BLaER1 treated with 17β-estradiol and CSF1 and Interleukin-3, amounts not matched to agents 10 nM and 100 nM (cell line): ENCODE data around the gene PLIN4.
A peak's percentile ranks its signal among the peaks of the same experiment; 100 is the strongest.

Experiments used
- H3K27ac ChIP-seq, 11 experiments: shearing (Covaris generic); formaldehyde crosslinking; 2 replicates each; pipeline ENCODE4 v1.8.1; 2022
- H3K27me3 ChIP-seq, 11 experiments: shearing (Covaris generic); formaldehyde crosslinking; 2 replicates each; pipeline ENCODE4 v1.8.1; 2022
- H3K36me3 ChIP-seq, 11 experiments: shearing (Covaris generic); formaldehyde crosslinking; 2 replicates each; pipeline ENCODE4 v1.8.1; 2022
- H3K4me1 ChIP-seq, 10 experiments: shearing (Covaris generic); formaldehyde crosslinking; 2 replicates each; pipeline ENCODE4 v1.8.1; 2022
- H3K4me2 ChIP-seq, 11 experiments: shearing (Covaris generic); formaldehyde crosslinking; 2 replicates each; pipeline ENCODE4 v1.8.1; 2022
- H3K4me3 ChIP-seq, 10 experiments: shearing (Covaris generic); formaldehyde crosslinking; 2 replicates each; pipeline ENCODE4 v1.8.1; 2022
- H3K9ac ChIP-seq, 11 experiments: shearing (Covaris generic); formaldehyde crosslinking; 2 replicates each; pipeline ENCODE4 v1.8.1; 2022
- H3K9me3 ChIP-seq, 11 experiments: shearing (Covaris generic); formaldehyde crosslinking; replicated peaks in 1 of 11; 2 replicates each; pipeline ENCODE4 v1.8.1; 2022
- H4K20me1 ChIP-seq, 11 experiments: shearing (Covaris generic); formaldehyde crosslinking; 2 replicates each; pipeline ENCODE4 v1.8.1; 2022
- Cebpa-rat ChIP-seq, 11 experiments: shearing (Covaris generic); IDR thresholded peaks; 2 replicates each; pipeline ENCODE4 v1.8.1; 2022

The PLIN4 gene

DNA sequence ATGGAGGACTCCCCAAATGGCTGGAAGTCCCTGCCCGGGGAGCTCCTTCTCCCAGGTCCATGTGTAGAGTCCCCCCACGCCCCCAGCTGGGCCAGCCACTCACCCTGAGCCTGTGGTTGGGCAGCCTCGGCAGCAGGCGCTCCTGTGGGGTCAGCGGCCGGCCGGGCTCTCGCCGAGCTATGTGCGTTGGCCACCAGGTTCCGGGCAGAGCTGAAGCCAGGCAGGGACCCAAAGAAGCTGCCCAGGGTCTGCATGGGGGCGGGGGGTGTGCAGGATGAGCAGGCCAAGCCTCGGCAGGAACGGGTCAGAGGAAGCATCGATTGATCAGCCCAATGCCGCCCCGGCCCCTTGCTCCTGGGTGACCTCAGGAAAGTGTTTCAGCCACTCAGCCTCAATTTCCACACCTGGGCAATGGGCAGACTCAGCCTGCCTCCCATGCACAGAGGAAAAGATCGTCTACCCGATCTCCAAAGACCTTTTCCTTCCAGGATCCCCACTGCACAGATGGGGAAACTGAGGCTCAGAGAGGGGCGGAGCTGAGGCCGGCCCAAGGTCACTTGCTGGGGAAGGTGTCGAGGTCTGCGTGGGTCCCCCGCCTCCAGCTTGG lies 732 bp downstream of the PLIN4 start:
- Histone ChIP-seq H3K36me3 (no peaks in the 10 kb centered on the region), H3K9ac (peak overlapping the region in 3 of 11 experiments; percentile 8 to 51 (median 35); a peak in 2 of 22 replicates), H3K27ac (no peak overlapping the region; a peak in 1 of 22 replicates), H3K4me2 (peak overlapping the region in 5 of 11 experiments; percentile 32 to 52 (median 49); a peak in 7 of 22 replicates), H3K4me1 (peaks cover 0 to 40% (median 24%) of the 10 kb centered on the region in 10 experiments; a peak in 17 of 20 replicates), H3K9me3 (no peaks in the 10 kb centered on the region), H3K27me3 (no peaks in the 10 kb centered on the region), H3K4me3 (no peak overlapping the region), H4K20me1 (no peaks in the 10 kb centered on the region; a peak in 2 of 22 replicates)
- no peak for TF ChIP-seq Cebpa-rat (IDR thresholded peaks at IDR 0.05)

DNA sequence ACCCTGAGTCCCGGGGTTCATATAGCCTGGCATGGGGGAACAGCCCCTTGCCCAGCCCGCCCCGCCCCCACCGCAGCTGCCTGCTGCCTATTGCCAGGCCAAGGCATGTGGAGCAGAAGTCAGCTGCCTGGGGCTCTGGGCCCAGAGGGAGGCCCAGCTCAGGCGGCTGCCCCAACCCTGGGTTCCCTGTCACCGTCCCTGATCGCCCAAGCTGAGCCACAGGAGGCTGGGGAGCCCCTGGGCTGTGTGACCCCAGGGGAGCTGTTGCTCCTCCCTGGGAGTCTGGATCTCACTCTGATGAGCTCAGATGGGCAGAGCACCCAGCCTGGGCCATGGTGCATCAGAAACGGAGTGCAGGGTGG lies 1.4 kb downstream of the PLIN4 start:
- H3K9ac ChIP-seq, result peak overlapping the region in 5 of 11 experiments; percentile 8 to 59 (median 46); a peak in 7 of 22 replicates

GRCh38 chr19:4516199-4516938 lies 1.9 kb downstream of the PLIN4 start:
- Histone ChIP-seq H3K4me2 (peak overlapping the region in 3 of 11 experiments; percentile 24 to 36 (median 32); a peak in 4 of 22 replicates), H4K20me1 (no peaks in the 10 kb centered on the region; a peak in 2 of 22 replicates), H3K36me3 (no peaks in the 10 kb centered on the region), H3K9ac (peak overlapping the region in 2 of 11 experiments; percentile 28 to 51; a peak in 2 of 22 replicates), H3K9me3 (no peaks in the 10 kb centered on the region), H3K27me3 (no peaks in the 10 kb centered on the region), H3K27ac (no peak overlapping the region; a peak in 1 of 22 replicates), H3K4me1 (peaks cover 0 to 31% (median 14%) of the 10 kb centered on the region in 10 experiments; a peak in 16 of 20 replicates), H3K4me3 (no peak overlapping the region)
- TF ChIP-seq Cebpa-rat (IDR thresholded peaks at IDR 0.05), result peak in 1 of 11 experiments; percentile 29; a peak in 1 of 22 replicates

More for the DNA sequence above, 1.4 kb downstream of the PLIN4 start:
- H3K4me3 ChIP-seq, result no peak overlapping the region
- no peak overlapping the region; a peak in 2 of 22 replicates for H3K27ac ChIP-seq
- H3K36me3 ChIP-seq, result no peaks in the 10 kb centered on the region
- peak overlapping the region in 5 of 11 experiments; percentile 32 to 52 (median 49); a peak in 9 of 22 replicates for H3K4me2 ChIP-seq
- TF ChIP-seq Cebpa-rat (IDR thresholded peaks at IDR 0.05), result no peak
- H3K9me3 ChIP-seq, result no peaks in the 10 kb centered on the region
- H4K20me1 ChIP-seq, result no peaks in the 10 kb centered on the region; a peak in 2 of 22 replicates
- H3K27me3 ChIP-seq, result no peaks in the 10 kb centered on the region
- H3K4me1 ChIP-seq, result peaks cover 0 to 36% (median 19%) of the 10 kb centered on the region in 10 experiments; a peak in 17 of 20 replicates

DNA sequence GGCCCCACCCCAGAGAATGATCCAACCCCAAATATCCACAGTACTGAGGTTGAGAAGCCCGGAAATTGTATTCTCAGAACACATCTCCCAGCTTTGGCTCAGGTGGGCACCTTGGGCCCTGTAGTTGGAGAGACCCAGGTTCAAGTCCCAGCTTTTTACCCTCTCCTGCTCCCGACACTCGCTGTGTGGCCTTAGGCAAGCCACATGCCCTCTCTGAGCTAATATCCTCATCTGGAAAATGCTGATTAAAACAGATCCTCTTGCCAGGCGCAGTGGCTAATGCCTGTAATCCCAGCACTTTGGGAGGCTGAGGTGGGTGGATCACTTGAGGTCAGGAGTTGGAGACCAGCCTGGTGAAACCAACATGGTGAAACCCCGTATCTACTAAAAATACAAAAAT lies 2.6 kb downstream of the PLIN4 start:
- no peak for TF ChIP-seq Cebpa-rat (IDR thresholded peaks at IDR 0.05)

DNA sequence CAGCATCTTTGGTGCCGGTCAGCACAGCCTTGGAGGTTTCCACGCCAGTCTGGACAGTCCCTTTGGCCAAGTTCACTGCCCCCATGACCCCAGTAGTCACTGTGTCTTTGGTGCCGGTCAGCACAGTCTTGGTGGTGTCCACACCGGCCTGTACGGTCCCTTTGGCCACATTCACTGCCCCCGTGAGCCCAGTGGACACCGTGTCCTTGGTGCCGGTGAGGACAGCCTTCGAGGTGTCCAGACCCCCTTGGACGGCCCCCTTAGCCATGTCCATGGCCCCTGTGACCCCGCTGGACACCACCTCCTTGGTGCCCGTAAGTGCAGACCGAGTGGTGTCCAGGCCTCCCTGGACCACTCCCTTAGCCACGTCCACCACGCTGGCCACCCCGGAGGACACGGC lies 5.0 kb downstream of the PLIN4 start:
- H3K4me3 ChIP-seq, result no peak overlapping the region
- no peaks in the 10 kb centered on the region for H3K27me3 ChIP-seq
- peaks cover 0 to 3% (median 0%) of the 10 kb centered on the region in 11 experiments; a peak in 1 of 22 replicates for H3K36me3 ChIP-seq
- H3K27ac ChIP-seq, result no peak overlapping the region
- H3K9ac ChIP-seq, result no peak overlapping the region
- TF ChIP-seq Cebpa-rat (IDR thresholded peaks at IDR 0.05), result no peak
- H3K9me3 ChIP-seq, result no peaks in the 10 kb centered on the region; a peak in 1 of 22 replicates
- H3K4me2 ChIP-seq, result no peak overlapping the region
- H3K4me1 ChIP-seq, result peaks cover 0 to 18% (median 13%) of the 10 kb centered on the region in 10 experiments; a peak in 12 of 20 replicates
- H4K20me1 ChIP-seq, result no peaks in the 10 kb centered on the region; a peak in 2 of 22 replicates

More for the DNA sequence above, 2.6 kb downstream of the PLIN4 start:
- Histone ChIP-seq H3K36me3 (no peaks in the 10 kb centered on the region), H3K4me2 (no peak overlapping the region), H3K9ac (no peak overlapping the region), H4K20me1 (no peaks in the 10 kb centered on the region; a peak in 2 of 22 replicates), H3K4me3 (no peak overlapping the region), H3K4me1 (peaks cover 0 to 26% (median 13%) of the 10 kb centered on the region in 10 experiments; a peak in 12 of 20 replicates), H3K27ac (no peak overlapping the region), H3K27me3 (no peaks in the 10 kb centered on the region), H3K9me3 (no peaks in the 10 kb centered on the region)

DNA sequence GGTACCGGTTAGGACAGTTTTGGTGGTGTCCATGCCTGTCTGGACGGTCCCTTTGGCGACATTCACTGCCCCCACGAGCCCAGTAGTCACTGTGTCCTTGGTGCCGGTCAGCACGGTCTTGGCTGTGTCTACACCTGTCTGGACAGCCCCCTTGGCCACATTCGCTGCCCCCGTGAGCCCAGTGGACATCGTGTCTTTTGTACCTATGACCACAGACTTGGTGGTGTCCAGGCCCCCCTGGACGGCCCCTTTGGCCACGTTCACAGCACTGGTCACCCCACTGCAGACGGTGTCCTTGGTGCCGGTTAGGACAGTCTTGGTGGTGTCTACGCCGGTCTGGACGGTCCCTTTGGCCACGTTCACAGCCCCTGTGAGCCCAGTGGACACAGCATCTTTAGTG lies 6.2 kb downstream of the PLIN4 start:
- H3K27ac ChIP-seq, result no peak overlapping the region
- no peaks in the 10 kb centered on the region; a peak in 1 of 22 replicates for H3K9me3 ChIP-seq
- H4K20me1 ChIP-seq, result no peaks in the 10 kb centered on the region; a peak in 2 of 22 replicates
- no peak overlapping the region for H3K4me2 ChIP-seq
- no peak for TF ChIP-seq Cebpa-rat (IDR thresholded peaks at IDR 0.05)
- peaks cover 4 to 20% (median 9%) of the 10 kb centered on the region in 10 experiments; a peak in 19 of 20 replicates for H3K4me1 ChIP-seq
- H3K27me3 ChIP-seq, result no peaks in the 10 kb centered on the region
- no peak overlapping the region for H3K4me3 ChIP-seq
- no peak overlapping the region for H3K9ac ChIP-seq
- peaks cover 0 to 8% (median 0%) of the 10 kb centered on the region in 11 experiments; a peak in 3 of 22 replicates for H3K36me3 ChIP-seq

DNA sequence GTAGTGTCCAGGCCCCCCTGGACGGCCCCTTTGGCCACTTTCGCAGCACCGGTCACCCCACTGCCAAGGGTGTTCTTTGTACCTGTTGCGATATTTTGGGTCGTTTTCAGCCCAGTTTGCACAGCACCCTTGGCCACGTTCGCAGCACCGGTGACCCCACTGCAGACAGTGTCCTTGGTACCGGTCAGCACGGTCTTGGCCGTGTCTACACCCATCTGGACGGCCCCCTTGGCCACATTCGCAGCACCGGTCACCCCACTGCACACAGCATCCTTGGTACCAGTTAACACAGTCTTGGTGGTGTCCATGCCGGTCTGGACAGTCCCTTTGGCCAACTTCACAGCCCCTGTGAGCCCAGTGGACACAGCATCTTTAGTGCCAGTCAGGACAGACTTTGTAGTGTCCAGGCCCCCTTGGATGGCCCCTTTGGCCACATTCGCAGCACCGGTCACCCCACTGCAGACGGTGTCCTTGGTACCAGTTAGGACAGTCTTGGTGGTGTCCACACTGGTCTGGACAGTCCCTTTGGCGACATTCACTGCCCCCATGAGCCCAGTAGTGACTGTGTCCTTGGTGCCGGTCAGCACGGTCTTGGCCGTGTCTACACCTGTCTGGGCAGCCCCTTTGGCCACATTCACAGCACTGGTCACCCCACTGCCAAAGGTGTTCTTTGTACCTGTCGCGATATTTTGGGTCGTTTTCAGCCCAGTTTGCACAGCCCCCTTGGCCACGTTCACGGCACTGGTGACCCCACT lies 6.8 kb downstream of the PLIN4 start:
- no peak for TF ChIP-seq Cebpa-rat (IDR thresholded peaks at IDR 0.05)
- H3K4me1 ChIP-seq, result peaks cover 3 to 26% (median 10%) of the 10 kb centered on the region in 10 experiments
- H3K27me3 ChIP-seq, result no peaks in the 10 kb centered on the region
- H3K9ac ChIP-seq, result no peak overlapping the region
- no peak overlapping the region for H3K4me2 ChIP-seq
- H4K20me1 ChIP-seq, result no peaks in the 10 kb centered on the region; a peak in 1 of 22 replicates
- peaks cover 0 to 13% (median 0%) of the 10 kb centered on the region in 11 experiments; a peak in 4 of 22 replicates for H3K36me3 ChIP-seq
- H3K27ac ChIP-seq, result no peak overlapping the region
- H3K4me3 ChIP-seq, result no peak overlapping the region
- no peaks in the 10 kb centered on the region; a peak in 1 of 22 replicates for H3K9me3 ChIP-seq

DNA sequence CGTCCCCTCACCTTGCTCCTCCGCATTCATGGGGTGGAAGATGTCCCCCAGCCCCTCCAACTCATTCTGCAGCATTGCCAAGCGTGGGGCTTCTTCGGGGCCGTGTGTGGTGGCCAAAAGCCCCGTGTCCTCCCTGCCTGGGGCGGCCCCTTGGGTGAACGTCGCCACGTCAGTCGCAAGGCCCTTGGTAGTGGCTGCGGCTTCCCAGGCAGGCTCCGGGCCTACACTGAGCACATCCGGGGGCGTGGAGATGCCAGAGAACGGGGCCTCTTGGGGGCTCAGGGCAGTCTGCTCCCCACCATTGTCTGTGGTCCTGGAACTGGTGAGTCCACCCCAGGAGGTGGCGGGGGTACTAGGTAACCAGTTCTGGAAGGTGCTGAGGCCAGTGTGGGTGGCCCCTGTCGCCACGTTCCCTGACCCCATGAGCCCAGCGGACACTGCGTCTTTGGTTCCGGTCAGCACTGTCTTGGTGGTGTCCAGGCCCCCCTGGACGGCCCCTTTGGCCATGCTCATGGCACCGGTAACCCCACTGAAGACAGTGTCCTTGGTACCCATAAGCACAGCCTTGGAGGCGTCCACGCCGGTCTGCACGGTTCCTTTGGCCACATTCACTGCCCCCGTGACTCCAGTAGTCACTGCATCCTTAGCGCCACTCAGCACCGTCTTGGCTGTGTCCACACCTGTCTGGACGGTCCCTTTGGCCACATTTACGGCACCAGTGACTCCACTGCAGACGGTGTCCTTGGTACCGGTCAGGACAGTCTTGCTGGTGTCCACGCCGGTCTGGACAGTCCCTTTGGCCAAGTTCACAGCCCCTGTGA lies 7.6 kb downstream of the PLIN4 start:
- Histone ChIP-seq H3K9me3 (no peaks in the 10 kb centered on the region; a peak in 1 of 22 replicates), H4K20me1 (no peaks in the 10 kb centered on the region; a peak in 1 of 22 replicates), H3K4me3 (no peak overlapping the region), H3K27ac (no peak overlapping the region), H3K36me3 (peaks cover 0 to 19% (median 1%) of the 10 kb centered on the region in 11 experiments; a peak in 10 of 22 replicates), H3K27me3 (no peaks in the 10 kb centered on the region), H3K4me1 (peaks cover 0 to 34% (median 16%) of the 10 kb centered on the region in 10 experiments; a peak in 18 of 20 replicates), H3K9ac (no peak overlapping the region), H3K4me2 (no peak overlapping the region)
- no peak for TF ChIP-seq Cebpa-rat (IDR thresholded peaks at IDR 0.05)
